Heart right ventricle (tissue), 16 donors: ENCODE measurements around the gene MKRN3. TPM values are rescaled to one million over a fixed set of nuclear protein-coding genes. Genes with fewer than 3 reads are reported as not detected.

Experiments
- ATAC-seq, 8 donors: fragments of 200-7000 bp; cut with Tn5 transposase; one replicate each; pipeline ENCODE4 v1.9.1; 2020; ENCODE audit warnings: mild to moderate bottlenecking in 8 of 8, moderate library complexity in 8 of 8, moderate number of reproducible peaks in 1 of 8
- DNase-seq, 2 donors: peaks; one replicate each; pipeline ENCODE4 v3.0.0-alpha.2; 2020
- H3K27ac ChIP-seq, 10 donors: fragments of 200-600 bp; sonication (generic) in 2 of 10; one replicate each; pipeline versions ENCODE4 v1.5.0 to v1.8.0; 2020 to 2022; ENCODE audit warnings: mild to moderate bottlenecking in 3 of 10
- H3K27me3 ChIP-seq, 7 donors: fragments of 200-600 bp; one replicate each; pipeline ENCODE4 v1.8.0; 2021 to 2022; ENCODE audit warnings: mild to moderate bottlenecking in 2 of 7
- H3K36me3 ChIP-seq, 9 donors: fragments of 200-600 bp; sonication (generic) in 1 of 9; one replicate each; pipeline versions ENCODE4 v1.5.0 to v1.8.0; 2020 to 2022; ENCODE audit warnings: mild to moderate bottlenecking in 2 of 9
- H3K4me1 ChIP-seq, 9 donors: fragments of 200-600 bp; sonication (generic) in 1 of 9; one replicate each; pipeline versions ENCODE4 v1.5.0 to v1.8.0; 2020 to 2022; ENCODE audit warnings: mild to moderate bottlenecking in 4 of 9
- H3K4me3 ChIP-seq, 10 donors: fragments of 200-600 bp; sonication (generic) in 2 of 10; one replicate each; pipeline versions ENCODE4 v1.5.0 to v1.8.0; 2020 to 2022; ENCODE audit warnings: mild to moderate bottlenecking in 7 of 10, moderate library complexity in 2 of 10
- H3K9me3 ChIP-seq, 11 donors: fragments of 200-600 bp in 10 of 11; sonication (generic) in 2 of 11; one replicate each; pipeline versions ENCODE4 v1.5.0 to v1.8.0; 2013 to 2022; ENCODE audit warnings: mild to moderate bottlenecking in 2 of 11, control low read depth in 1 of 11, moderate library complexity in 1 of 11
- WGBS, 2 donors: extraction: QIAGEN DNeasy Blood & Tissue Kit; methylation state at CpG; one replicate each; pipeline ENCODE4 v1.1.7; 2013; ENCODE audit warnings: inconsistent platforms in 1 of 2; 5-methylcytosine and 5-hydroxymethylcytosine counted together
- intact Hi-C, 10 donors: fragments of 100-400 bp; cut with DNase I; formaldehyde crosslinking; loops; one replicate each; pipeline versions ENCODE4 v1.11.1 to v1.14.2; 2022
- polyA plus RNA-seq, 2 donors: library from polyadenylated mRNA; stranded (reverse); fragments of 200-250 nt; gene quantifications; one replicate each; pipeline ENCODE4 v1.2.3, GENCODE V29; 2013
- total RNA-seq, 10 donors: library from RNA; stranded (reverse); fragmentation: NEBNext Ultra II Directional in 3 of 10; extraction: Animal tissue kit (Norgen Biotek cat#: 25700) in 3 of 10; gene quantifications; one replicate each; pipeline versions ENCODE4 v1.2.1 to v1.2.4, GENCODE V29; 2021 to 2023
- TF ChIP-seq, protein P1 (sequence below), 9 donors: fragments of 200-600 bp; sonication (generic) in 2 of 9; IDR thresholded peaks; one replicate each; pipeline versions ENCODE4 v1.5.0 to v1.8.0; 2021 to 2022; ENCODE audit warnings: antibody characterized with exemption in 9 of 9, mild to moderate bottlenecking in 5 of 9, moderate library complexity in 1 of 9
- donor health status: Arrhythmogenic right ventricular cardiomyopathy.
- donor health status: ischemic (EF 13 %, LVEDD 7.1; RV severe dilation, severe dysfunction).
- donor health status: healthy with polysubstance abuse.
- donor health status: DM: no; HTN: yes; CAD: no.
- donor health status: DM: no; HTN: no; CAD: no.
- donor health status: ischemic (EF 25% LVEDD 6.9; RV normal size, moderate dysfunction).
- donor health status: ischemic (EF 25% LVEDD 5.7; RV mildly dilated, moderate dysfunction).
- donor health status: healthy.
- donor health status: DM: yes; HTN: yes; CAD: no.
- donor health status: Ischemic cardiomyopathy.
- donor health status: ischemic (EF 35%, LVEDD 5.7; RV mildly dilated, moderate dysfunction).
- donor health status: nonischemic (EF 11% LVEDD 7.7; RV severe dilation, severe dysfunction).
- donor health status: DM: yes; HTN: yes; CAD: no.
- donor health status: PGD.
- donor health status: ischemic (EF 29% LVEDD 5.4; RV normal size, mild dysfunction).
- donor health status: nonischemic (EF 23%, LVEDD 6.1; RV moderate dilation, normal function).

Gene MKRN3
- total and polyA plus RNA-seq, 12 donors = 0.04 to 1.9 (median 0.56) TPM; not detected in 6

GRCh38 chr15:23529891-23530290, 35.6 kb upstream of the MKRN3 start:
- TF ChIP-seq, protein P1, sequence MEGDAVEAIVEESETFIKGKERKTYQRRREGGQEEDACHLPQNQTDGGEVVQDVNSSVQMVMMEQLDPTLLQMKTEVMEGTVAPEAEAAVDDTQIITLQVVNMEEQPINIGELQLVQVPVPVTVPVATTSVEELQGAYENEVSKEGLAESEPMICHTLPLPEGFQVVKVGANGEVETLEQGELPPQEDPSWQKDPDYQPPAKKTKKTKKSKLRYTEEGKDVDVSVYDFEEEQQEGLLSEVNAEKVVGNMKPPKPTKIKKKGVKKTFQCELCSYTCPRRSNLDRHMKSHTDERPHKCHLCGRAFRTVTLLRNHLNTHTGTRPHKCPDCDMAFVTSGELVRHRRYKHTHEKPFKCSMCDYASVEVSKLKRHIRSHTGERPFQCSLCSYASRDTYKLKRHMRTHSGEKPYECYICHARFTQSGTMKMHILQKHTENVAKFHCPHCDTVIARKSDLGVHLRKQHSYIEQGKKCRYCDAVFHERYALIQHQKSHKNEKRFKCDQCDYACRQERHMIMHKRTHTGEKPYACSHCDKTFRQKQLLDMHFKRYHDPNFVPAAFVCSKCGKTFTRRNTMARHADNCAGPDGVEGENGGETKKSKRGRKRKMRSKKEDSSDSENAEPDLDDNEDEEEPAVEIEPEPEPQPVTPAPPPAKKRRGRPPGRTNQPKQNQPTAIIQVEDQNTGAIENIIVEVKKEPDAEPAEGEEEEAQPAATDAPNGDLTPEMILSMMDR (IDR thresholded peaks at IDR 0.05) = no peak
- Histone ChIP-seq H3K4me3 (no peak overlapping the region), H3K27me3 (peaks cover 0 to 12% (median 0%) of the 10 kb centered on the region in 7 donors), H3K36me3 (no peaks in the 10 kb centered on the region), H3K9me3 (no peaks in the 10 kb centered on the region), H3K27ac (no peak overlapping the region), H3K4me1 (no peaks in the 10 kb centered on the region)
- WGBS, 2 donors = 74 to 77% methylated on average over 2 of the region's 2 CpGs
- DNase-seq (no peak), ATAC-seq (no peak)
- intact Hi-C loops = no loop called here

GRCh38 chr15:23532024-23532423, 33.5 kb upstream of the MKRN3 start:
- TF ChIP-seq, protein P1 (IDR thresholded peaks at IDR 0.05) = no peak
- Histone ChIP-seq H3K4me1 (no peaks in the 10 kb centered on the region), H3K36me3 (no peaks in the 10 kb centered on the region), H3K9me3 (no peaks in the 10 kb centered on the region), H3K27me3 (peaks cover 0 to 12% (median 0%) of the 10 kb centered on the region in 7 donors), H3K4me3 (no peak overlapping the region), H3K27ac (no peak overlapping the region)
- DNase-seq (no peak), ATAC-seq (peak in 3 of 8 donors; percentile 42 to 75 (median 49))
- intact Hi-C loops = no loop called here
- WGBS, 2 donors = 55 to 68% methylated on average over 4 of the region's 4 CpGs

DNA sequence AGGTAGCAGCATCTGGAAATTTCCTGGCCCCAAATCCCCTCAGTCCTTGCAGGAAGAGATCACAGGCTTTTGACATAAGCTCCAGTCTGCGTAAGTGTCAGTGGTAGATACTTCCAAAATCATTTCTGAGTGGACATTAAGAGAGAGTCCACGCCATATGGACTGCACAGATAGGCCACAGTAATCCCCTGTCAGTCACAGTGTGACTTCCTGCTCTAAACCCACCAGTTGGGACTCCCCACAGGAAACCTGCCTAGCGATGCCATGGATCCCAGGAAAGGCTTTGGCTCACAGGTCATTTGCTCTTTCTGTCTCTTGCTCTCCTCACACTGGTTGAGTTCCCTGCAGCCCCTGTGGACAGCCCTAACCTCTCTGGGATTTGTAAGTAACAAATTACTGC, 28.8 kb upstream of the MKRN3 start:
- Histone ChIP-seq H3K36me3 (no peaks in the 10 kb centered on the region), H3K27me3 (peaks cover 0 to 9% (median 0%) of the 10 kb centered on the region in 7 donors), H3K4me1 (no peaks in the 10 kb centered on the region), H3K27ac (no peak overlapping the region), H3K9me3 (no peaks in the 10 kb centered on the region), H3K4me3 (no peak overlapping the region)
- no peak for DNase-seq
- no peak for ATAC-seq
- WGBS, 2 donors = 60% methylated on average over 3 of the region's 3 CpGs
- TF ChIP-seq, protein P1 (IDR thresholded peaks at IDR 0.05) = no peak
- intact Hi-C loops = no loop called here

DNA sequence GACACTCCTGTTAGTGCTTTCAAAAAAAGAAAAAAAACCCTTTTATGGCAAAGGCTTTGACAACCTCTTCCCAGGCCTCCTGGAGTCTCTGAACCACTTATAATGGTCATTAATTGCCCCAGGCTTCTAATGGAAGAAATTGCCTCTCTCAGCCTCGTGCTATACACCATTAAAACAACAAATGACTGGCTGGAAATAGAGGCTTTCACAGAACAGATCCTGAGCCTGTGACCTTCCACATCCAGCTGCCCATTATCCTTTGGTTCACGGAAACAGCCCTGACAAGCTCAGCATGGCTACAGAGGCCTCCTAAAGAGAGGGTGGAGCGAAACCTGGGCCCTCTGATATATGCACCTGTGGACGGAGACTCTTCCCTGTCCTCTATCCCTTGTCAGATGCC, 26.8 kb upstream of the MKRN3 start:
- no peaks in the 10 kb centered on the region for H3K9me3 ChIP-seq
- intact Hi-C loops = no loop called here
- DNase-seq (no peak), ATAC-seq (no peak)
- TF ChIP-seq, protein P1 (IDR thresholded peaks at IDR 0.05) = no peak
- WGBS, 2 donors = 46 to 55% methylated on average over 4 of the region's 4 CpGs
- peaks cover 0 to 7% (median 0%) of the 10 kb centered on the region in 7 donors for H3K27me3 ChIP-seq
- no peak overlapping the region for H3K4me3 ChIP-seq
- no peaks in the 10 kb centered on the region for H3K4me1 ChIP-seq
- H3K27ac ChIP-seq = no peak overlapping the region
- H3K36me3 ChIP-seq = no peaks in the 10 kb centered on the region
